OCI-LY7 (cell line): ENCODE data around the gene RHOA. TPM values are rescaled to one million over a fixed set of nuclear protein-coding genes. Genes with fewer than 3 reads are reported as not detected.

Experiments
- BruUV-seq: library from RNA; stranded (reverse); fragments of 400-500 nt; replicated peaks from 2 replicates; lab custom pipeline; 2021; lab: Mats Ljungman, UMichigan
- CTCF ChIA-PET: fragments of 300-600 bp; sonication (Branson Sonifier 250); formaldehyde crosslinking; loops from one replicate; lab custom pipeline; 2022; ENCODE audit warnings: antibody characterized with exemption; ENCODE audit not compliant: unreplicated experiment; lab: Charles Lee
- POLR2A ChIA-PET: fragments of 300-600 bp; sonication (Branson Sonifier 250); formaldehyde crosslinking; loops from one replicate; lab custom pipeline; 2022; ENCODE audit warnings: antibody characterized with exemption; lab: Charles Lee
- DNase-seq: peaks from one replicate; pipeline ENCODE4 v3.0.0-alpha.2; 2015; ENCODE audit warnings: low spot score
- H2AFZ ChIP-seq: fragments of 200-600 bp; sonication (generic), shearing (Covaris generic); 2 replicates; pipeline ENCODE4 v1.6.1; 2014; ENCODE audit warnings: mild to moderate bottlenecking, antibody characterized with exemption, low read length, moderate library complexity
- H3K27ac ChIP-seq: fragments of 200-600 bp; sonication (generic); 2 replicates; pipeline ENCODE4 v1.5.1; 2014; ENCODE audit warnings: mixed run types, low read depth, mild to moderate bottlenecking, moderate library complexity, low read length, inconsistent platforms; ENCODE audit not compliant: poor library complexity, severe bottlenecking
- H3K36me3 ChIP-seq: fragments of 200-600 bp; sonication (generic); 2 replicates; pipeline ENCODE4 v1.6.1; 2014; ENCODE audit warnings: mild to moderate bottlenecking, antibody characterized with exemption, low read length, moderate library complexity, mixed read lengths; ENCODE audit not compliant: insufficient read depth
- H3K4me1 ChIP-seq: fragments of 200-600 bp; sonication (generic); 2 replicates; pipeline ENCODE4 v1.5.1; 2014; ENCODE audit warnings: mild to moderate bottlenecking, low read length; ENCODE audit not compliant: insufficient read depth, poor library complexity, severe bottlenecking
- H3K4me2 ChIP-seq: fragments of 200-600 bp; sonication (generic); 2 replicates; pipeline ENCODE4 v1.6.1; 2014; ENCODE audit warnings: mild to moderate bottlenecking, low read length
- H3K4me3 ChIP-seq: fragments of 200-600 bp; sonication (generic); 2 replicates; pipeline ENCODE4 v1.5.1; 2014; ENCODE audit warnings: mild to moderate bottlenecking, low read depth, low read length; ENCODE audit not compliant: poor library complexity, severe bottlenecking
- H3K79me2 ChIP-seq: fragments of 200-600 bp; sonication (generic); 2 replicates; pipeline ENCODE4 v1.6.1; 2016; ENCODE audit warnings: low read depth, mild to moderate bottlenecking, low read length, moderate library complexity, mixed read lengths; ENCODE audit not compliant: insufficient read depth
- H3K9me2 ChIP-seq: fragments of 200-600 bp; sonication (generic); 2 replicates; pipeline ENCODE4 v1.6.1; 2016; ENCODE audit warnings: mild to moderate bottlenecking, low read length, mixed read lengths; ENCODE audit not compliant: insufficient read depth
- H3K9me3 ChIP-seq: fragments of 200-600 bp; sonication (generic); 2 replicates; pipeline ENCODE4 v1.6.1; 2014; ENCODE audit warnings: mild to moderate bottlenecking, mixed run types, low read length, mixed read lengths
- H4K20me1 ChIP-seq: fragments of 200-600 bp; sonication (generic); 2 replicates; pipeline ENCODE4 v1.6.1; 2014; ENCODE audit warnings: mild to moderate bottlenecking, antibody characterized with exemption, low read length, moderate library complexity, mixed read lengths; ENCODE audit not compliant: insufficient read depth
- CTCF ChIP-seq: fragments of 200-600 bp; sonication (generic); conservative IDR thresholded peaks from 2 replicates; pipeline ENCODE4 v1.5.1; 2014; ENCODE audit warnings: mild to moderate bottlenecking, antibody characterized with exemption, low read length, moderate library complexity, mixed read lengths
- EZH2phosphoT487 ChIP-seq: fragments of 200-600 bp; sonication (generic); IDR thresholded peaks from 2 replicates; pipeline ENCODE4 v1.6.1; 2018; ENCODE audit warnings: low read depth, borderline replicate concordance, mild to moderate bottlenecking, mixed run types, antibody characterized with exemption, low read length, moderate library complexity, mixed read lengths
- intact Hi-C: fragments of 100-400 bp; cut with micrococcal nuclease; formaldehyde crosslinking; loops from one replicate; pipeline ENCODE4 v1.10.0; 2022; ENCODE audit not compliant: unreplicated experiment
- total RNA-seq, 2 experiments: library from RNA; depleted of rRNA in 1 of 2; stranded (reverse); fragments of >200 nt in 1 of 2; shearing (Covaris generic) in 1 of 2; gene quantifications; 2 replicates each; pipeline ENCODE4 v1.2.3, GENCODE V29; 2014 to 2022

RHOA gene
- total RNA-seq, 2 experiments from 2014 or later, result 218 to 373 TPM

DNA sequence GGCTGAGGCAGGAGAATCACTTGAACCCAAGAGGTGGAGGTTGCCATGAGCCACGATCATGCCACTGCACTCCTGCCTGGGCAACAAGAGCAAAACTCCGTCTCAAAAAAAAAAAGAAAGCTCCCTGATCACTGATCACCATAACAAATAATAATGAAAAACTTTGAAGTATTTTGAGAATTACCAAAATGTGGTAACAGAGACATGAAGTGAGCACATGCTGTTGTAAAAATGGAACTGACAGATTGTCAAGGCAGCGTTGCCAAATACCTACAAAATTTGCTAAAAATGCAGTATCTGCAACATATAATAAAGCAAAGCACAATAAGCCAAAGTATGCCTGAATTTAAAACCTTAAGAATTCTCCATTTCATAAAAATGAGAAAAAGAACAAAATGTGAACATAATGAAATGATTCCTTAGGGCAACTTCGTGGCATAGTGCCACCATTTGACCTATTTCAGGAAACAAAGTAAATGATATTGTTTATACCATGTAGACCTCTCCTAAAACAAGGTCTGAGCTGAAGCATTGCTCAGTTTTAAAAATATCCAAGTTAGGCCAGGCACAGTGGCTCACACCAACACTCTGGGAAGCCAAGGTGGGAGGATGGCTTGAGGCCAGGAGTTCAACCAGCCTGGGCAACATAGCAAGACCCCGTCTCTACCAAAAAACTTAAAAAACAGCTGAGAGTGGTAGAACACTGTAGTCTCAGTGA is 77.7 kb downstream of the RHOA start:
- peaks cover 76% of the 10 kb centered on the region for H3K36me3 ChIP-seq
- no peak for DNase-seq
- no peak overlapping the region for H2AFZ ChIP-seq
- H3K4me1 ChIP-seq, result peaks cover 11% of the 10 kb centered on the region
- H3K79me2 ChIP-seq, result peaks cover 25% of the 10 kb centered on the region
- no peak overlapping the region for H3K4me2 ChIP-seq
- no TSS peak for BruUV-seq
- H3K4me3 ChIP-seq, result no peak overlapping the region
- intact Hi-C loops, result no loop called here
- no peaks in the 10 kb centered on the region for H3K9me2 ChIP-seq
- TF ChIP-seq EZH2phosphoT487 (no peak), CTCF (no peak)
- no peaks in the 10 kb centered on the region for H3K9me3 ChIP-seq
- no peaks in the 10 kb centered on the region for H4K20me1 ChIP-seq
- no peak overlapping the region for H3K27ac ChIP-seq
- ChIA-PET POLR2A (no interaction called here), CTCF (no interaction called here)

DNA sequence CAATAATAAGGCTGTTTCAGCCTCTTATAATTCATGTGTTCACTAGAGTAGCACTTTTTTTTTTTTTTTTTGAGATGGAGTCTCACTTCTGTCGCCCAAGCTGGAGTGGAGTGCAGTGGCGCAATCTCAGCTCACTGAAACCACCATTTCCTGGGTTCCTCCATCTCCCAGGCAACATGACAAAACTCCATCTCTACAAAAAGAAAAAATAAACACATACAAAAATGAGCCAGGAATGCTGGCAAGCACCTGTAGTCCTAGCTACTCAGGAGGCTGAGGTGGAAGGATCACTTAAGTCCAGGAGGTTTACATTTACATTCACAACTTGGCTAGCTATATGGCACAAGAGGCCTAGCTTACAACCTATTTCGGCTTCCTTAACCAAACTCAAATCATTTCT is 78.7 kb downstream of the RHOA start:
- peaks cover 2% of the 10 kb centered on the region for H3K4me1 ChIP-seq
- H4K20me1 ChIP-seq, result no peaks in the 10 kb centered on the region
- intact Hi-C loops, result no loop called here
- peaks cover 80% of the 10 kb centered on the region for H3K36me3 ChIP-seq
- TSS peak; percentile 33 for BruUV-seq
- H3K9me3 ChIP-seq, result no peaks in the 10 kb centered on the region
- no peak overlapping the region for H3K27ac ChIP-seq
- peaks cover 15% of the 10 kb centered on the region for H3K79me2 ChIP-seq
- ChIA-PET POLR2A (interaction anchor here (0.6 to 0.9 kb wide), 4 partner anchors 8 to 299 kb away, joined by 3 to 4 read pairs (median 3); no protein-coding TSS in a partner anchor), CTCF (interaction anchor here (0.5 kb wide), 1 partner anchor 59 kb away, joined by 3 read pairs; no protein-coding TSS in a partner anchor)
- no peak overlapping the region for H3K4me3 ChIP-seq
- H2AFZ ChIP-seq, result no peak overlapping the region
- no peak overlapping the region for H3K4me2 ChIP-seq
- H3K9me2 ChIP-seq, result no peaks in the 10 kb centered on the region
- TF ChIP-seq EZH2phosphoT487, result no peak
- no peak for TF ChIP-seq CTCF
- no peak for DNase-seq

DNA sequence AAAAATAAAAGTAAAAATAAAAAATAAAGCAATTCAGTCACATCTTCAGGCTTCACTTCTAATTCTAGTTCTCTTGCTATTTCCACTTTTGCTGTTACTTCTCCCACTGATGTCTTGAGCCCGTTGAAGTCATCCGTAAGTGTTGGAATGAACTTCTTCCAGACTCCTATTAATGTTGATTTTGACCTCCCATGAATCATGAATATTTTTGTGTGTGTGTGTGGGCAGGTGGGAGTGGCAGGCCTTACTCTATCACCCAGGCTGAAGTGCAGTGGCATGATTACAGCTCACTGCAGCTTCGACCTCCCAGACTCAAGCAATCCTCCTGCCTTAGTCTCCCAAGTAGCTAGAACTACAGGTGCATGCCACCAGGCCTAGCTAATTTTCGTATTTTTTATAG is 82.6 kb downstream of the RHOA start:
- BruUV-seq, result no TSS peak
- POLR2A ChIA-PET, result interaction anchor here (0.6 kb wide), 1 partner anchor 100 kb away, joined by 3 read pairs; the partner anchor contains the start of gene NICN1
- intact Hi-C loops, result no loop called here

More for the DNA sequence above, 82.6 kb downstream of the RHOA start:
- Histone ChIP-seq H3K4me3 (no peak overlapping the region), H3K9me2 (no peaks in the 10 kb centered on the region), H3K79me2 (no peaks in the 10 kb centered on the region), H3K9me3 (no peaks in the 10 kb centered on the region), H3K36me3 (peaks cover 91% of the 10 kb centered on the region), H2AFZ (no peak overlapping the region), H4K20me1 (no peaks in the 10 kb centered on the region), H3K27ac (no peak overlapping the region), H3K4me2 (no peak overlapping the region), H3K4me1 (no peaks in the 10 kb centered on the region)
- CTCF ChIA-PET, result no interaction called here
- TF ChIP-seq CTCF, result no peak
- no peak for TF ChIP-seq EZH2phosphoT487
- DNase-seq, result no peak
